Activated CD4-positive, alpha-beta T cell treated with anti-CD3 and anti-CD28 coated beads, Interleukin-2, Interleukin-6, amounts not matched to agents 100 ng/mL and 50 ng/mL, durations not matched to agents 16 hours and 8 hours (primary cell): ENCODE results near the gene TCEAL8.
"Not testable (repeated sequence)": the region's sequence is repeated elsewhere in the genome, so short reads cannot be mapped to it uniquely, and the experiment has no call there.

Experiments used
- DNase-seq: peaks from one replicate; pipeline ENCODE4 v3.0.0-alpha.2; 2020

TCEAL8 gene, protein sequence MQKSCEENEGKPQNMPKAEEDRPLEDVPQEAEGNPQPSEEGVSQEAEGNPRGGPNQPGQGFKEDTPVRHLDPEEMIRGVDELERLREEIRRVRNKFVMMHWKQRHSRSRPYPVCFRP

DNA sequence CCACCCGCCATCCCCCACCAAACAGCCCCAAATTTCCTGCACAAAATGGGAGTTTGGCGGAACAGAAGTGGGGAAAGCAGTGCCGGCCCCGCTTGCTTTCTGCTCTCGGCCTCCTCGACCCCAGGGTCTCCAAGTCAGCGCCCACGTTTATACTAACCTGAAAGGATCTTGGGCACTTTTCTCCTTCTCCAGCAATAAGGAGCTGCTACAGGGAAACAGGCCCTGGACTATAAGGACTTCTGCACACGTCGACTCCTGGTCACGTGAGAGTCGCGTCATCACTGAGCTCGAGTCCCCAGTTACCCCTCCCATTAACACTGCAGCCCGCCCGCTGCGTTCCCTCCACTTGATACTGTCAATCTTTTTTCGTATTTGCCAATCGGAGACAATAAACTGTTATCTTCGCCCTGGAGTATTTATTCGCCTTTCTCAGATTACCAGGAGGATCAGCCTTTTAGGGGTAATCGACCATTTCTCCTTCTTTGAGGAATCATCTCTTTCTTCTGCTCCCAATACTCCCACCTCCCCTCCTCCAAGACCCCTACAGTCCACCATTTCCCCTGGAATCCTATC is at the start of gene TCEAL8:
TSS of gene TCEAL8 (minus strand) at position 235 of the 573 bp plus-strand sequence. CDS start 1,176 bp downstream, outside the sequence.
- peak; percentile 66 for DNase-seq

- DNase-seq: no peak
Observed at GRCh38 chrX:103304705-103305104, 49.8 kb upstream of the TCEAL8 start.

DNA sequence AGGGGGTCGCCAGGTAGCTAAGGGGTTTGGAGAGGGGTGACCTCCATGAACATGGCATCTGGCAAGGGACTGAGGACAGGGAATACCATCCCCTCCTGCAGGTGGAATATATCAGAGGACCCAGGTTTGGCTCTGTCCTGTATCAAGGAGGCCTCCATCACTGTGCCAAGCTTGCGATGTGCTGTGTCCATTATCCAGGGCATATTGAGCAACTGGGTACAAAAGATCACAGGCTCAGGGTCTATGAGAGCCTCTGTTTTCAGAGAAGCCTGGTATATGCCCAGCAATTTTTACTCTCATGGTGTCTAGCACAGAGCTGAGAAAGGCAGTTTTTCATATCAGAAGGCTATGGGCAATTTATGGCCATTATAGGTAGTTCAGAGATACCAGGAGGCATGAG is 38.2 kb upstream of the TCEAL8 start:
- DNase-seq: no peak

GRCh38 chrX:103279624-103280023 is 24.7 kb upstream of the TCEAL8 start:
- DNase-seq: no peak

GRCh38 chrX:103276581-103277002 is 21.6 kb upstream of the TCEAL8 start, which contains the start of gene TCEAL5:
Gene TCEAL5, minus strand, starts transcription at chrX:103276750. Its CDS starts 2,187 bp downstream, at chrX:103274563.
- DNase-seq: no peak

- DNase-seq: no peak
Observed at GRCh38 chrX:103275947-103276567, 21.1 kb upstream of the TCEAL8 start.

DNA sequence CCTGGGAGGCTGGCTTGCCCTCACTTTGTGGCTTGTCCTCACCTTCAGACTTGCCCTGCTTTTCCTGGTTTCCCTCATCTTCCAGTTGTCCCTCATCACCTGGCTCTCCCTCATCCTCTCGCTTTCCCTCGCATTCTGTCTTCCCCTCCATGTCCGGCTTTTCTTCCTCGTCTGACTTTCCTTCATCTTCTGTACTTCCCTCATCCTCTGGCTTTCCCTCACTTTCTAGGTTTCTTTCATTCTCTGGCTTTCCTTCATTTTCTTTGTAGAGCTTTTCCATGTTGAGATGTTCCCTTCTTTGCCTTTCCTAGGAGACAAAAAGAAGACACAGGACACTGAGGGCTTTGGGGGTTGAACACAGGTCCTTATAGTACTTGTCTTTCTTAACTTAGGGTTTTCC is 19.3 kb upstream of the TCEAL8 start:
- DNase-seq: no peak

DNA sequence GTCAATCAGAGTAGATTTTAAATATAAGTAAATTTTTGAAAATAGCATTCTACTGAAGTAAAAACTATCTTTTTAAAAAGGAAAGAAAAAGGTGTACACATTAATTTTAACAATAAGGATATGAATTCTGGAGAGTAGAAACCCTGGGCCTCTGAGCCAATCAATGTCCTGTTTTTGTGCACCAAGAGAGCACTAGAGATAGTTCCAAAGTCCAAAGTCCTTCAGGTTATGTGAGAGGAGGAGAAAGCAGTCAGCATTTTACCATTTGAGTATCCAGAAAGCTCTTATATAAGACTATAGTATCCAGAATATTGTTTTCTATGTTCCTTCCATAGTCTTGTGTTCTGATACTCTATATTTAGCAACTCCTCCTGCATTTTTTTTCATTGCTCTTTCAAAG is 3.3 kb upstream of the TCEAL8 start:
- DNase-seq: no peak

DNA sequence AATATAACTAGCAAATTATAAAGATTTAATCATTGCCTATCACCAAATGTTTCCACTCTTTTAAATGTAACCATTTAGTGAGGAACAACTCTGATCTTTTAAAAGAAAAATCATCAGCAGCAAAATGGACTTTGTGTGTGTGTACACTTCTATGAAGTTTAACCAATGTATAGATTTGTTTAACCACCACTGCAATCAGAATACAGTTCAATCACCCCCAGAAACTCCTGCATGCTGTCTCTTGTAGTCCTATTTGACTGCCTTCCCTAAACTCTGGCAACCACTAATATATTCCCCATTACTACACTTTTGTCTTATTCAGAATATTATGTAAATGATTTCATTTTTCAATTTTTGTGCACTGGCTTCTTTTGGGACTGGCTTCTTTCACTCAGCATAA is 1.7 kb upstream of the TCEAL8 start:
- no peak for DNase-seq

DNA sequence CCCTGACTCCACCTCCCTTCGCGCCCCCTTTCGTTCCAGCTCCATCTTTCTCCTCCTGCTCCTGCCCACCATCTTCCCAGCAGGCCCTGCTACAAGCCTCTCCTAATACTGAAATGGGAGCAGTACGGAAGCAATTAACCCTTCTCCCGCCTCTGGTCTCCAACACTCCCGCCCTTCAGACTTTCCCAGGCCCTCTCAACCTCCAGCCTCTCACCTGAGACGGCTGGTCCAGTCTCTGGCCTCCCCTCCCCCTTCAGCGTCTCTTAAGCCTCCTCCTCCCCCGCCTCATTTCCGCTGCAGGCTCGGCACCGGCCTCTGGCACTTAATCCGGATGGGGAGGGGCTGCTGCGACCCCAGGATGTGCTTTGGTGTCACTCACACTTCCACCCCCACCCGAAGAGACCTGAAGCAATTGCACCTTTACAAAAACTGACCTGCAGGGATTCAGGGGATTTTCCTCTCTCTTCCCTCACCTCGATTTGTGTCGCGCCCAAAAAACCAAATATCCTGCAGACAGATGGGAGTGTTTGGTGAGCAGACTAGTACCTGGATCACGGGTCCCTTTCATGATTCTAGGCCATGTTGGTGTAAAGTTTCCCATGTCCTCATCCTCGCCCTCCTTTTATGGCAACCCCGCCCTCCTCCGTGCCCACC is 657 bp downstream of the TCEAL8 start:
- DNase-seq: peak; percentile 65

DNA sequence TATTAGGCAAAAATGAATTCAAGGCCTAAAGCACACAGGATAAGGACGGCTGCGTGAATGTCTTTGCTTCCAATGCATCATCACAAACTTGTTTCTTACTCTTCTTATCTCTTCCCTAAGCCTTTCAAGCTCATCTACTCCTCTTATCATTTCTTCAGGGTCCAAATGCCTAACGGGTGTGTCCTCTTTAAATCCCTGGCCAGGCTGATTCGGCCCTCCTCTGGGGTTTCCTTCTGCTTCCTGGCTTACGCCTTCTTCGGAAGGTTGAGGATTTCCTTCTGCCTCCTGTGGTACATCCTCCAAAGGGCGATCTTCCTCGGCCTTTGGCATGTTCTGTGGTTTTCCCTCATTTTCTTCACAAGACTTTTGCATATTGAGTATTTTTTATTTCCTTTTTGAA is 1.3 kb downstream of the TCEAL8 start:
- no peak for DNase-seq

GRCh38 chrX:103250977-103251376 is 4.0 kb downstream of the TCEAL8 start:
- no peak for DNase-seq

GRCh38 chrX:103249805-103250204 is 5.2 kb downstream of the TCEAL8 start:
- no peak for DNase-seq

DNA sequence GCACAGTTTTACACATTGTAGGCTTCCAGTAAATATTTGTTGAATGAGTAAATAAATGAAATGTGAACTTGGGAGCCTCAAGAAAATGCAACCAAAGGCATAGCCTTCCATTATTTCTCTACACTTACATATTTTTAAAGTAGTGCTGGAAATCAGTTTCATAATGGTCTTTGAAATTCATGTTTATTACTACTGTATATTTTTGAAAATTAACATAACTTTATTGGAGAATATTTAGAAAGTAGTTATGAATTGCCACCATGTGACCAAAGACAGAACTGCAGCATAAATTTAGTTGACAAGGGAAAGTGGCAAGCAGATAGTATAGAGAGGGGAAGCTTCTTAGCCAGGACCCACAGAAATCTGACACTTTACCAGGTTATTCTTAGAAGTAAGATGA is 6.4 kb downstream of the TCEAL8 start:
- peak; percentile 13 for DNase-seq

- no peak for DNase-seq
Observed at GRCh38 chrX:103240155-103240554, 14.8 kb downstream of the TCEAL8 start.

DNA sequence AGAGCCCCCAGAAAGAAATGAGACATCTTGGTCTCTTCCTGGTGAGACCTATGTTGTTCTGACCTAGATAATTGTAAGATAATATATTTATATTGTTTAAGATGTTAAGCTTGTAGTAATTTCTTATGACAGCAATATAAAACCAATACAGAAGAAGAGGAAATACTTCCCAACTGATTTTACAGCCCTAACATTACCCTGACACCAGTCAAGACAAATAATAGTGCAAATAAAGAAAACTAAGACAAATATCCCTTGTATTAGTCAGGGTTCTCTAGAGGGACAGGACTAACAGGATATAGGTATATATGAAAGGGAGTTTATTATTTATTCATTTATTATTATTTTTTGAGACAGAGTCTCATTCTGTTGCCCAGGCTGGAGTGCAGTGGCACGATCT is 18.7 kb downstream of the TCEAL8 start:
- no peak for DNase-seq

GRCh38 chrX:103235608-103236007 is 19.3 kb downstream of the TCEAL8 start:
- not testable (repeated sequence) for DNase-seq

- DNase-seq: no peak
Observed at GRCh38 chrX:103234869-103235268, 20.1 kb downstream of the TCEAL8 start.

- DNase-seq: no peak
Observed at GRCh38 chrX:103233263-103233662, 21.7 kb downstream of the TCEAL8 start.

DNA sequence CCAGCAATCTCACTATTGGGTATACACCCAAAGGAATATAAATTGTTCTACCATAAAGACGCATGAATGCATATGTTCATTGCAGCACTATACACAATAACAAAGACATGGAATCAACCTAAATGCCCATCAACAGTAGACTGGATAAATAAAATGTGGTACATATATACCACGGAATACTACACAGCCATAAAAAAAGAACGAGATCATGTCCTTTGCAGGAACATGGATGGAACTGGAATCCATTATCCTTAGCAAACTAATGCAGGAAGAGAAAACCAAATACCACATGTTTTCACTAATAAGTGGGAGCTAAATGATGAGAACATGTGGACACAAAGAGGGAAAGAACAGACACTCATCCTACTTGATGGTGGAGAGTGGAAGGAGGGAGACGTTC is 29.0 kb downstream of the TCEAL8 start:
- DNase-seq: not testable (repeated sequence)

DNA sequence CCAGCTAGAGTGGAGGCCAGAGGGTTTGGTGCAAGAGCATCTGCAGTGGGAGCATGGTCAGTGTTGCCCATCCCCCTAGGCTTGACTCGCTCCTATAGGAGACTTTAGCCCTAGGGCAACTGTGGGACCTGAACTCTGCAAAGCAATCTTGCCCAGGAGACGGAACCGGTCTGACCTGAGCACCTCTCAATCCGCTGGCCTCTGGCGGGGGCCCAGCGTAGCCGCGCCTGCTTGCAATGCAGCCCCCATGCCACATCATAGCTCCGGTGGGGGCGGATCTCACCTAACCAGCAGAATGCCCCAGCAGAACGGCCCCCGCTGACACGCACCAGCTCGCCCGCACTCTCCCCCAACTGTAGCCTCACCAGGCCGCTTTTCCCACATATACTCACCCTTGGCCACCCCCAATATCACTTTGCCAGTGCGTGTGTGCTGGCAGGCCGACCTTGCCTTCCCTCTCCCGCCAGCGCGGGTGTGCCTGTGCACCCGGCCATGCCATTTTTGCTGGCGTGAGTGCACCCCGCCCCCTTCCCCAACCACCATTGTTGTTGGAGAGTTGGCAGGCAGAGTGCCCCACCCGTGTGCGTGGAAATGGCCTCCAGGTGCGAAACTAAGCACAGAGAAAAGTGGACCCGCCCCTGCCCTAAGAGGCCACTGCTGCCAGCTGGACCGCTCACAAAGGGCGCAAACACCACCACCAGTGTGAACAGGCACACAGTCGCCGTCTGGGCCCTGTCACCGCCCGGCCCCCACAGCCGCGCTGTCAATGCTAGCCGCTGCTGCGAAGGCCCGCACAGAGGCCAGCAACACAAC is 34.2 kb downstream of the TCEAL8 start:
- DNase-seq: no peak

- peak; percentile 2 for DNase-seq
Observed at GRCh38 chrX:103215425-103215991, 39.4 kb downstream of the TCEAL8 start.
